ENCODE results near the gene SLAMF8. TPM values are rescaled to one million over a fixed set of nuclear protein-coding genes. Genes with fewer than 3 reads are reported as not detected.

The SLAMF8 gene
- total RNA-seq, 1 experiment from 2014 or later: not detected

DNA sequence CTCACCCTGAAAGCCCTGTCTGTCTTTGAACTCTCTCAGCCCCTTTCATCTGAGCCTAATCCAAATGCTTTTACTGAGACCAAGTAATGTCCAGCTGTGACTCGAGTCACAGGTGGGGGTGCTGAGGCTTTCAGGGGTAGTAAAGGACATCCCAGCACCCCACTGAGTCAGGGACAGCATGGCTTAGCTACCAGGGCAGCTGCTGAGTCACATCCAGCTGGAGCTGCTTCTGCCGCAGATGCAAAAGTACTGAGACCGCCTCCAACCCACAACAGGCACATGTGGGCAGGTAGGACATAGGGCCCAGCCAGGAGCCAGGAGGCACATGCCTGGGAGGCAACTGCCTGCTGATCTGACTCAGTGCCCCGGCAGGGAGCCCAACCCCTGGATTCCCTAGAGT lies 42.5 kb downstream of the SLAMF8 start:
- H3K27me3 Mint-ChIP-seq (ENCODE audit: low read depth): peaks cover 24% of the 10 kb centered on the region

More for the DNA sequence above, 42.5 kb downstream of the SLAMF8 start:
- no peak overlapping the region for H3K27ac Mint-ChIP-seq
- no peak overlapping the region for H3K9ac ChIP-seq (ENCODE audit: extremely low read depth, insufficient read length, low read length)
- no peak overlapping the region for H2BK120ac ChIP-seq (ENCODE audit: low read depth, low read length, poor library complexity, severe bottlenecking)
- H3K9me3 ChIP-seq (ENCODE audit: control insufficient read depth, low read depth, low read length): no peaks in the 10 kb centered on the region
- H3K23ac ChIP-seq (ENCODE audit: insufficient read length, low read depth, low read length): no peak overlapping the region
- no peak overlapping the region for H4K8ac ChIP-seq (replicated peaks; ENCODE audit: insufficient read length, low read depth, low read length)
- H3K14ac ChIP-seq (ENCODE audit: insufficient read depth, low read length): no peak overlapping the region
- no peaks in the 10 kb centered on the region for H3K4me1 ChIP-seq (ENCODE audit: insufficient read depth, low read length)
- no peak overlapping the region for H3K4me2 ChIP-seq (ENCODE audit: insufficient read depth, insufficient read length, low read length)
- H3K79me2 ChIP-seq (ENCODE audit: insufficient read depth, low read length): no peaks in the 10 kb centered on the region
- H4K5ac ChIP-seq (ENCODE audit: insufficient read length, low read depth, low read length): no peak overlapping the region
- WGBS (ENCODE audit: extremely low coverage, insufficient read length, low lambda C conversion rate): no CpG with 5 or more reads among the region's 4 CpGs
- H4K20me1 ChIP-seq (ENCODE audit: control insufficient read depth, insufficient read depth, insufficient read length): no peaks in the 10 kb centered on the region
- no peak overlapping the region for H4K91ac ChIP-seq (ENCODE audit: insufficient read length, low read depth, low read length)
- H3T11ph ChIP-seq (ENCODE audit: low read length): no peak overlapping the region
- H3K9me3 Mint-ChIP-seq: no peaks in the 10 kb centered on the region
- no peak overlapping the region for H2BK5ac ChIP-seq (ENCODE audit: insufficient read length, low read length)
- H2BK12ac ChIP-seq (ENCODE audit: insufficient read length, low read depth, low read length): no peak overlapping the region
- TF ChIP-seq, protein P1, sequence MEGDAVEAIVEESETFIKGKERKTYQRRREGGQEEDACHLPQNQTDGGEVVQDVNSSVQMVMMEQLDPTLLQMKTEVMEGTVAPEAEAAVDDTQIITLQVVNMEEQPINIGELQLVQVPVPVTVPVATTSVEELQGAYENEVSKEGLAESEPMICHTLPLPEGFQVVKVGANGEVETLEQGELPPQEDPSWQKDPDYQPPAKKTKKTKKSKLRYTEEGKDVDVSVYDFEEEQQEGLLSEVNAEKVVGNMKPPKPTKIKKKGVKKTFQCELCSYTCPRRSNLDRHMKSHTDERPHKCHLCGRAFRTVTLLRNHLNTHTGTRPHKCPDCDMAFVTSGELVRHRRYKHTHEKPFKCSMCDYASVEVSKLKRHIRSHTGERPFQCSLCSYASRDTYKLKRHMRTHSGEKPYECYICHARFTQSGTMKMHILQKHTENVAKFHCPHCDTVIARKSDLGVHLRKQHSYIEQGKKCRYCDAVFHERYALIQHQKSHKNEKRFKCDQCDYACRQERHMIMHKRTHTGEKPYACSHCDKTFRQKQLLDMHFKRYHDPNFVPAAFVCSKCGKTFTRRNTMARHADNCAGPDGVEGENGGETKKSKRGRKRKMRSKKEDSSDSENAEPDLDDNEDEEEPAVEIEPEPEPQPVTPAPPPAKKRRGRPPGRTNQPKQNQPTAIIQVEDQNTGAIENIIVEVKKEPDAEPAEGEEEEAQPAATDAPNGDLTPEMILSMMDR (conservative IDR thresholded peaks at IDR 0.05): no peak
- no peak overlapping the region for H3K27ac ChIP-seq (ENCODE audit: insufficient read length, low read depth, low read length)
- H2AK5ac ChIP-seq (ENCODE audit: insufficient read length, low read length): no peak overlapping the region
- no peaks in the 10 kb centered on the region for H3K27me3 ChIP-seq (ENCODE audit: insufficient read depth, low read length)
- H3K4me3 Mint-ChIP-seq: no peak overlapping the region
- no peak overlapping the region for H2AFZ ChIP-seq (ENCODE audit: low read length)
- no peak overlapping the region for H2BK20ac ChIP-seq (ENCODE audit: low read depth, low read length, poor library complexity, severe bottlenecking)
- no peak overlapping the region for H2BK15ac ChIP-seq (ENCODE audit: low read depth, low read length)
- no peak for DNase-seq
- no peaks in the 10 kb centered on the region for H3K23me2 ChIP-seq (ENCODE audit: insufficient read length, low read depth, low read length, poor library complexity, severe bottlenecking)
- H3K79me1 ChIP-seq (ENCODE audit: insufficient read depth, low read depth, low read length, poor library complexity, severe bottlenecking): no peaks in the 10 kb centered on the region
- no peak overlapping the region for H3K18ac ChIP-seq (ENCODE audit: insufficient read length, low read depth, low read length)
- no peak overlapping the region for H3K56ac ChIP-seq (ENCODE audit: insufficient read length, low read depth, low read length)
- H3K36me3 Mint-ChIP-seq (ENCODE audit: insufficient read depth in 1 of 3, low read depth in 3 of 3): peaks cover 0 to 1% (median 0%) of the 10 kb centered on the region in 3 experiments; a peak in 2 of 7 replicates
- no peak overlapping the region for H3K4ac ChIP-seq (ENCODE audit: low read depth, low read length)
- peaks cover 18 to 24% of the 10 kb centered on the region in 2 experiments for H3K4me1 Mint-ChIP-seq
